ENCODE measurements around the gene COQ10A. TPM values are rescaled to one million over a fixed set of nuclear protein-coding genes. Genes with fewer than 3 reads are reported as not detected.

COQ10A gene
- total and polyA plus RNA-seq, 2 of the 8 experiments (the other 6 are each of a cell fraction or from before 2014, with no cell fraction given), result 21.8 to 42.9 TPM

DNA sequence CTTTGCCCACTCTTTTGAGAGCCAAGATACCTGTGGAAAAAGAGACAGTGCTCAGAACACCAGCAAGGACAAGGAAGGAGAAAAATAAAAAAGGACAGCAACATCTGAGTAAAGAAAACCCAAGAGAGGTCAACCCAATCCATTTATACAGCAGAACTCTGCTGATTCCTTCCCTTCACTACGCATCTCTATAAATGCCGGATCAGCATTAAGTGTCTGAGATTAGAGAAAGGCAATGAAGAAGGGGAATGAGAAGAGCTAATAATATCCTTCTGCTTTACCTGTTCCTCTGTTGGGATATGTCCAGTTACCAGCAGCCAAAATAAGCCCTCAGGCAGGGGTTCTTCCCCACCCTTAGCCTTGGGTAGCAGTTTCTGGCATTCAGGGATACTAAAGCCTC, 15.8 kb downstream of the COQ10A start:
- Histone ChIP-seq H2BK15ac (ENCODE audit: low read length) (no peak overlapping the region), H3K23me2 (ENCODE audit: low read depth, low read length) (no peaks in the 10 kb centered on the region), H3K79me2 (ENCODE audit: control insufficient read depth in 1 of 2, insufficient read depth in 2 of 2, low read length in 2 of 2) (no peaks in the 10 kb centered on the region), H2BK12ac (ENCODE audit: low read depth, low read length) (no peak overlapping the region), H4K5ac (ENCODE audit: insufficient read length, low read depth, low read length) (no peak overlapping the region), H3K4me1 (replicated peaks in 1 of 4; ENCODE audit: control insufficient read depth in 3 of 4, insufficient read depth in 4 of 4, low read length in 3 of 4) (no peaks in the 10 kb centered on the region), H3K4me2 (ENCODE audit: insufficient read depth in 1 of 2, low read depth in 2 of 2, low read length in 2 of 2) (no peak overlapping the region), H4K20me1 (replicated peaks in 1 of 2; ENCODE audit: control insufficient read depth in 1 of 2, insufficient read depth in 2 of 2, low read length in 2 of 2) (no peaks in the 10 kb centered on the region), H3K9ac (replicated peaks in 1 of 4; ENCODE audit: extremely low read depth in 1 of 4, low read depth in 3 of 4, low read length in 3 of 4) (no peak overlapping the region), H3K18ac (ENCODE audit: extremely low read depth, low read length) (no peak overlapping the region), H3K9me3 (ENCODE audit: insufficient read depth in 2 of 2, low read depth in 1 of 2, low read length in 1 of 2) (no peaks in the 10 kb centered on the region), H3K4me3 (ENCODE audit: extremely low read depth in 1 of 4, insufficient read depth in 2 of 4, low read depth in 3 of 4, low read length in 4 of 4) (no peak overlapping the region), H3K79me1 (ENCODE audit: low read depth, low read length) (no peaks in the 10 kb centered on the region), H3K27ac (ENCODE audit: low read depth, low read length) (no peak overlapping the region), H3K27me3 (replicated peaks in 1 of 4; ENCODE audit: control insufficient read depth in 3 of 4, extremely low read depth in 1 of 4, insufficient read depth in 3 of 4, low read length in 3 of 4) (no peaks in the 10 kb centered on the region), H2BK5ac (ENCODE audit: low read depth, low read length) (no peak overlapping the region), H3K56ac (replicated peaks; ENCODE audit: insufficient read length, low read depth, low read length) (no peak overlapping the region), H4K8ac (ENCODE audit: extremely low read depth, insufficient read depth, low read length) (no peak overlapping the region), H3K23ac (ENCODE audit: insufficient read length) (no peak overlapping the region), H2BK20ac (ENCODE audit: low read length) (no peak overlapping the region), H2AK5ac (ENCODE audit: low read depth, low read length) (no peak overlapping the region), H3K14ac (ENCODE audit: insufficient read length) (no peak overlapping the region), H2AFZ (ENCODE audit: low read length) (no peak overlapping the region), H3K36me3 (ENCODE audit: control insufficient read depth in 2 of 4, insufficient read depth in 4 of 4, low read length in 3 of 4) (peaks cover 14 to 66% (median 51%) of the 10 kb centered on the region in 4 experiments; a peak in 7 of 8 replicates), H4K91ac (replicated peaks; ENCODE audit: insufficient read length, low read length) (no peak overlapping the region), H3K4ac (replicated peaks; ENCODE audit: insufficient read length, low read depth, low read length) (no peak overlapping the region), H2BK120ac (replicated peaks; ENCODE audit: low read depth, low read length) (no peak overlapping the region)
- DNase-seq (ENCODE audit: low read depth in 1 of 2, low spot score in 2 of 2), result no peak
- no peak for FAIRE-seq
- ChIA-PET POLR2A (ENCODE audit: partially characterized antibody) (interaction anchor here (0.7 to 2.7 kb wide), 4 partner anchors 12 to 28 kb away, joined by 3 to 8 read pairs (median 5); no protein-coding TSS in a partner anchor), CTCF (ENCODE audit: partially characterized antibody) (interaction anchor here (0.6 to 0.8 kb wide), 2 partner anchors 14 to 79 kb away, joined by 3 to 5 read pairs; no protein-coding TSS in a partner anchor)
- 93% methylated on average over 2 of the region's 2 CpGs; no CpG with 5 or more reads in 1 of the 2 experiments for WGBS, 2 experiments (ENCODE audit: extremely low coverage in 1 of 2, insufficient coverage in 1 of 2, insufficient read length in 1 of 2, insufficient replicate concordance in 2 of 2, low coverage in 1 of 2, low lambda C conversion rate in 2 of 2, missing lambda C conversion rate in 1 of 2)
- no peak for TF ChIP-seq TAF1 (IDR thresholded peaks at IDR 0.05; ENCODE audit: low read depth, low read length)
- TF ChIP-seq CTBP2 (IDR thresholded peaks at IDR 0.05; ENCODE audit: borderline replicate concordance, insufficient read depth, insufficient read length, low read length), result no peak
- no peak for TF ChIP-seq EP300 (IDR thresholded peaks at IDR 0.05; ENCODE audit: borderline replicate concordance in 1 of 2, low read depth in 2 of 2, low read length in 2 of 2)
- TF ChIP-seq SIX5 (IDR thresholded peaks at IDR 0.05; ENCODE audit: low read depth, low read length), result no peak
- no peak for TF ChIP-seq CBX8 (IDR thresholded peaks at IDR 0.05; ENCODE audit: borderline replicate concordance, low read depth, low read length)
- no peak for TF ChIP-seq POU5F1 (IDR thresholded peaks at IDR 0.05; ENCODE audit: low read depth, low read length)
- no peak for TF ChIP-seq TAF7 (optimal IDR thresholded peaks at IDR 0.05; ENCODE audit: borderline replicate concordance, low read depth, low read length)
- TF ChIP-seq NANOG (IDR thresholded peaks at IDR 0.05; ENCODE audit: insufficient read depth, low read depth, low read length, poor library complexity, severe bottlenecking), result no peak
- TF ChIP-seq JUND (IDR thresholded peaks at IDR 0.05; ENCODE audit: low read length), result no peak
- TF ChIP-seq CBX5 (IDR thresholded peaks at IDR 0.05; ENCODE audit: low read depth, low read length), result no peak
- TF ChIP-seq MAFK (IDR thresholded peaks at IDR 0.05; ENCODE audit: low read depth, low read length), result no peak
- TF ChIP-seq ZNF274 (IDR thresholded peaks at IDR 0.05; ENCODE audit: borderline replicate concordance, extremely low read depth, low read length), result no peak
- no peak for TF ChIP-seq POLR2AphosphoS5 (IDR thresholded peaks at IDR 0.05; ENCODE audit: low read depth, low read length)
- TF ChIP-seq CEBPB (IDR thresholded peaks at IDR 0.05; ENCODE audit: low read depth, low read length), result no peak
- TF ChIP-seq EZH2 (IDR thresholded peaks at IDR 0.05; ENCODE audit: low read depth, low read length, severe bottlenecking), result no peak
